ENCODE measurements around the gene NCAPD2. TPM values are rescaled to one million over a fixed set of nuclear protein-coding genes. Genes with fewer than 3 reads are reported as not detected.

Gene NCAPD2
- total RNA-seq, 1 experiment from 2014 or later: 114 TPM

GRCh38 chr12:6567112-6567670 is 73.3 kb downstream of the NCAPD2 start:
- WGBS (ENCODE audit: extremely low coverage, insufficient read length, low lambda C conversion rate): no CpG with 5 or more reads among the region's 8 CpGs
- Histone ChIP-seq H4K8ac (replicated peaks; ENCODE audit: insufficient read length, low read depth, low read length) (no peak overlapping the region), H3K23ac (ENCODE audit: insufficient read length, low read depth, low read length) (no peak overlapping the region), H2BK12ac (ENCODE audit: insufficient read length, low read depth, low read length) (no peak overlapping the region), H2BK20ac (ENCODE audit: low read depth, low read length, poor library complexity, severe bottlenecking) (no peak overlapping the region), H3K4me2 (ENCODE audit: insufficient read depth, insufficient read length, low read length) (peak overlapping the region; percentile 65), H4K5ac (ENCODE audit: insufficient read length, low read depth, low read length) (no peak overlapping the region), H2BK15ac (ENCODE audit: low read depth, low read length) (no peak overlapping the region), H2BK5ac (ENCODE audit: insufficient read length, low read length) (no peak overlapping the region), H3K14ac (ENCODE audit: insufficient read depth, low read length) (no peak overlapping the region), H4K91ac (ENCODE audit: insufficient read length, low read depth, low read length) (no peak overlapping the region), H3K79me2 (ENCODE audit: insufficient read depth, low read length) (peaks cover 7% of the 10 kb centered on the region; the same call in 1 of the 2 replicates), H3T11ph (ENCODE audit: low read length) (no peak overlapping the region), H3K56ac (ENCODE audit: insufficient read length, low read depth, low read length) (no peak overlapping the region), H3K4me1 (ENCODE audit: insufficient read depth, low read length) (peaks cover 2% of the 10 kb centered on the region; the same call in 1 of the 2 replicates), H2AFZ (ENCODE audit: low read length) (no peak overlapping the region), H4K20me1 (ENCODE audit: control insufficient read depth, insufficient read depth, insufficient read length) (no peaks in the 10 kb centered on the region), H2BK120ac (ENCODE audit: low read depth, low read length, poor library complexity, severe bottlenecking) (no peak overlapping the region), H3K9me3 (ENCODE audit: control insufficient read depth, low read depth, low read length) (no peaks in the 10 kb centered on the region), H2AK5ac (ENCODE audit: insufficient read length, low read length) (no peak overlapping the region), H3K9ac (ENCODE audit: extremely low read depth, insufficient read length, low read length) (peak overlapping the region; percentile 85), H3K27ac (ENCODE audit: insufficient read length, low read depth, low read length) (no peak overlapping the region), H3K23me2 (ENCODE audit: insufficient read length, low read depth, low read length, poor library complexity, severe bottlenecking) (peaks cover 10% of the 10 kb centered on the region), H3K27me3 (ENCODE audit: insufficient read depth, low read length) (no peaks in the 10 kb centered on the region), H3K79me1 (ENCODE audit: insufficient read depth, low read depth, low read length, poor library complexity, severe bottlenecking) (peaks cover 8% of the 10 kb centered on the region), H3K4ac (ENCODE audit: low read depth, low read length) (no peak overlapping the region), H3K18ac (ENCODE audit: insufficient read length, low read depth, low read length) (no peak overlapping the region)
- peaks cover 63 to 89% (median 69%) of the 10 kb centered on the region in 3 experiments for H3K36me3 Mint-ChIP-seq (ENCODE audit: insufficient read depth in 1 of 3, low read depth in 3 of 3)
- peak overlapping the region; percentile 66 to 100 (median 99); a peak in 6 of 7 replicates for H3K27ac Mint-ChIP-seq
- TF ChIP-seq, protein P1, sequence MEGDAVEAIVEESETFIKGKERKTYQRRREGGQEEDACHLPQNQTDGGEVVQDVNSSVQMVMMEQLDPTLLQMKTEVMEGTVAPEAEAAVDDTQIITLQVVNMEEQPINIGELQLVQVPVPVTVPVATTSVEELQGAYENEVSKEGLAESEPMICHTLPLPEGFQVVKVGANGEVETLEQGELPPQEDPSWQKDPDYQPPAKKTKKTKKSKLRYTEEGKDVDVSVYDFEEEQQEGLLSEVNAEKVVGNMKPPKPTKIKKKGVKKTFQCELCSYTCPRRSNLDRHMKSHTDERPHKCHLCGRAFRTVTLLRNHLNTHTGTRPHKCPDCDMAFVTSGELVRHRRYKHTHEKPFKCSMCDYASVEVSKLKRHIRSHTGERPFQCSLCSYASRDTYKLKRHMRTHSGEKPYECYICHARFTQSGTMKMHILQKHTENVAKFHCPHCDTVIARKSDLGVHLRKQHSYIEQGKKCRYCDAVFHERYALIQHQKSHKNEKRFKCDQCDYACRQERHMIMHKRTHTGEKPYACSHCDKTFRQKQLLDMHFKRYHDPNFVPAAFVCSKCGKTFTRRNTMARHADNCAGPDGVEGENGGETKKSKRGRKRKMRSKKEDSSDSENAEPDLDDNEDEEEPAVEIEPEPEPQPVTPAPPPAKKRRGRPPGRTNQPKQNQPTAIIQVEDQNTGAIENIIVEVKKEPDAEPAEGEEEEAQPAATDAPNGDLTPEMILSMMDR (conservative IDR thresholded peaks at IDR 0.05): no peak
- H3K9me3 Mint-ChIP-seq: no peaks in the 10 kb centered on the region
- H3K27me3 Mint-ChIP-seq (ENCODE audit: low read depth): peaks cover 1% of the 10 kb centered on the region
- no peak for DNase-seq
- peaks cover 13 to 17% of the 10 kb centered on the region in 2 experiments for H3K4me1 Mint-ChIP-seq
- peak overlapping the region; percentile 100 for H3K4me3 Mint-ChIP-seq

All from H9 (cell line).